HEK293 (cell line): ENCODE results near the gene FRRS1L.

Source experiments
- INSM2 ChIP-seq: fragments of 450-650 bp; formaldehyde crosslinking; IDR thresholded peaks from 2 replicates; pipeline ENCODE4 v1.5.1; 2016; ENCODE audit warnings: missing biosample characterization, missing genetic modification characterization
- KLF7 ChIP-seq: fragments of 450-650 bp; formaldehyde crosslinking; IDR thresholded peaks from 2 replicates; pipeline ENCODE4 v1.5.1; 2016; ENCODE audit warnings: missing biosample characterization, missing genetic modification characterization, borderline replicate concordance
- OSR2 ChIP-seq: fragments of 450-650 bp; formaldehyde crosslinking; IDR thresholded peaks from 2 replicates; pipeline ENCODE4 v1.5.1; 2016; ENCODE audit warnings: missing biosample characterization, missing genetic modification characterization
- PRDM4 ChIP-seq: fragments of 450-650 bp; formaldehyde crosslinking; IDR thresholded peaks from 2 replicates; pipeline ENCODE4 v1.5.1; 2017; ENCODE audit warnings: missing biosample characterization, missing genetic modification characterization
- SALL2 ChIP-seq: fragments of 450-650 bp; formaldehyde crosslinking; IDR thresholded peaks from 2 replicates; pipeline ENCODE4 v1.5.0; 2017; ENCODE audit warnings: missing biosample characterization, mild to moderate bottlenecking, missing genetic modification characterization, borderline replicate concordance
- SCRT2 ChIP-seq: fragments of 450-650 bp; formaldehyde crosslinking; IDR thresholded peaks from 2 replicates; pipeline ENCODE4 v1.5.1; 2016; ENCODE audit warnings: missing biosample characterization, missing genetic modification characterization
- YY2 ChIP-seq: fragments of 450-650 bp; formaldehyde crosslinking; IDR thresholded peaks from 2 replicates; pipeline ENCODE4 v1.5.1; 2016; ENCODE audit warnings: missing biosample characterization, missing genetic modification characterization
- ZBTB1 ChIP-seq: fragments of 450-650 bp; formaldehyde crosslinking; IDR thresholded peaks from 2 replicates; pipeline ENCODE4 v1.5.1; 2016; ENCODE audit warnings: missing biosample characterization, missing genetic modification characterization
- ZBTB17 ChIP-seq: fragments of 450-650 bp; formaldehyde crosslinking; IDR thresholded peaks from 2 replicates; pipeline ENCODE4 v1.5.1; 2016; ENCODE audit warnings: missing biosample characterization, missing genetic modification characterization
- ZBTB48 ChIP-seq: fragments of 450-650 bp; formaldehyde crosslinking; IDR thresholded peaks from 2 replicates; pipeline ENCODE4 v1.5.1; 2016; ENCODE audit warnings: missing biosample characterization, missing genetic modification characterization
- ZNF114 ChIP-seq: fragments of 450-650 bp; formaldehyde crosslinking; IDR thresholded peaks from 2 replicates; pipeline ENCODE4 v1.5.0; 2017; ENCODE audit warnings: missing biosample characterization, missing genetic modification characterization
- ZNF175 ChIP-seq: fragments of 450-650 bp; formaldehyde crosslinking; IDR thresholded peaks from 2 replicates; pipeline ENCODE4 v1.5.1; 2016; ENCODE audit warnings: missing biosample characterization, missing genetic modification characterization
- ZNF311 ChIP-seq: fragments of 450-650 bp; formaldehyde crosslinking; IDR thresholded peaks from 2 replicates; pipeline ENCODE4 v1.5.1; 2017; ENCODE audit warnings: missing biosample characterization, missing genetic modification characterization, borderline replicate concordance
- ZNF354C ChIP-seq: fragments of 450-650 bp; formaldehyde crosslinking; IDR thresholded peaks from 2 replicates; pipeline ENCODE4 v1.5.1; 2016; ENCODE audit warnings: missing biosample characterization, missing genetic modification characterization, low read depth, borderline replicate concordance
- ZNF391 ChIP-seq: fragments of 450-650 bp; formaldehyde crosslinking; IDR thresholded peaks from 2 replicates; pipeline ENCODE4 v1.5.1; 2016; ENCODE audit warnings: low read depth, missing biosample characterization, missing genetic modification characterization, borderline replicate concordance
- ZNF473 ChIP-seq: fragments of 450-650 bp; formaldehyde crosslinking; IDR thresholded peaks from 2 replicates; pipeline ENCODE4 v1.5.1; 2017; ENCODE audit warnings: missing biosample characterization, missing genetic modification characterization
- ZNF549 ChIP-seq: fragments of 450-650 bp; IDR thresholded peaks from 2 replicates; pipeline ENCODE4 v1.5.1; 2018; ENCODE audit warnings: missing biosample characterization, missing genetic modification characterization, mild to moderate bottlenecking, inconsistent platforms, moderate library complexity
- ZNF560 ChIP-seq: fragments of 450-650 bp; formaldehyde crosslinking; IDR thresholded peaks from 2 replicates; pipeline ENCODE4 v1.5.1; 2017; ENCODE audit warnings: missing biosample characterization, missing genetic modification characterization, borderline replicate concordance
- ZNF621 ChIP-seq: fragments of 450-650 bp; formaldehyde crosslinking; IDR thresholded peaks from 2 replicates; pipeline ENCODE4 v1.5.1; 2017; ENCODE audit warnings: missing biosample characterization, missing genetic modification characterization
- ZNF629 ChIP-seq: fragments of 450-650 bp; formaldehyde crosslinking; IDR thresholded peaks from 2 replicates; pipeline ENCODE4 v1.5.1; 2017; ENCODE audit warnings: missing biosample characterization, missing genetic modification characterization
- ZNF776 ChIP-seq: fragments of 450-650 bp; formaldehyde crosslinking; IDR thresholded peaks from 2 replicates; pipeline ENCODE4 v1.5.0; 2017; ENCODE audit warnings: missing biosample characterization, missing genetic modification characterization, borderline replicate concordance
- ZNF837 ChIP-seq: fragments of 450-650 bp; formaldehyde crosslinking; IDR thresholded peaks from 2 replicates; pipeline ENCODE4 v1.5.1; 2016; ENCODE audit warnings: missing biosample characterization, missing genetic modification characterization
- TF ChIP-seq, protein P1 (sequence below): fragments of 450-650 bp; formaldehyde crosslinking; IDR thresholded peaks from 2 replicates; pipeline ENCODE4 v1.5.1; 2016; ENCODE audit warnings: missing biosample characterization, missing genetic modification characterization
- TF ChIP-seq, protein P2 (sequence below): fragments of 450-650 bp; formaldehyde crosslinking; IDR thresholded peaks from 2 replicates; pipeline ENCODE4 v1.5.1; 2016; ENCODE audit warnings: missing biosample characterization, missing genetic modification characterization, borderline replicate concordance
- TF ChIP-seq, protein P3 (sequence below): fragments of 450-650 bp; IDR thresholded peaks from 2 replicates; pipeline ENCODE4 v1.5.1; 2018; ENCODE audit warnings: missing biosample characterization, missing genetic modification characterization

Gene FRRS1L

GRCh38 chr9:109117856-109118807 is 48.9 kb downstream of the FRRS1L start (continued):
- TF ChIP-seq ZNF549 (tag by site-specific recombination), result no peak
- no peak for TF ChIP-seq KLF7
- TF ChIP-seq ZBTB17, result peak; percentile 41; the same call in 1 of the 2 replicates
- no peak for TF ChIP-seq ZNF837 (tag by site-specific recombination)
- TF ChIP-seq OSR2 (tag by site-specific recombination), result no peak
- peak; percentile 82; the same call in 1 of the 2 replicates for TF ChIP-seq INSM2 (tag by site-specific recombination)
- TF ChIP-seq YY2, result no peak
- TF ChIP-seq, protein P1, sequence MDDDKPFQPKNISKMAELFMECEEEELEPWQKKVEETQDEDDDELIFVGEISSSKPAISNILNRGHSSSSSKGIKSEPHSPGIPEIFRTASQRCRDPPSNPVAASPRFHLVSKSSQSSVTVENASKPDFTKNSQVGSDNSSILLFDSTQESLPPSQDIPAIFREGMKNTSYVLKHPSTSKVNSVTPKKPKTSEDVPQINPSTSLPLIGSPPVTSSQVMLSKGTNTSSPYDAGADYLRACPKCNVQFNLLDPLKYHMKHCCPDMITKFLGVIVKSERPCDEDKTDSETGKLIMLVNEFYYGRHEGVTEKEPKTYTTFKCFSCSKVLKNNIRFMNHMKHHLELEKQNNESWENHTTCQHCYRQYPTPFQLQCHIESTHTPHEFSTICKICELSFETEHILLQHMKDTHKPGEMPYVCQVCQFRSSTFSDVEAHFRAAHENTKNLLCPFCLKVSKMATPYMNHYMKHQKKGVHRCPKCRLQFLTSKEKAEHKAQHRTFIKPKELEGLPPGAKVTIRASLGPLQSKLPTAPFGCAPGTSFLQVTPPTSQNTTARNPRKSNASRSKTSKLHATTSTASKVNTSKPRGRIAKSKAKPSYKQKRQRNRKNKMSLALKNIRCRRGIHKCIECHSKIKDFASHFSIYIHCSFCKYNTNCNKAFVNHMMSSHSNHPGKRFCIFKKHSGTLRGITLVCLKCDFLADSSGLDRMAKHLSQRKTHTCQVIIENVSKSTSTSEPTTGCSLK, result no peak
- TF ChIP-seq ZNF354C (tag by site-specific recombination), result no peak
- TF ChIP-seq ZNF560, result no peak
- TF ChIP-seq, protein P2, sequence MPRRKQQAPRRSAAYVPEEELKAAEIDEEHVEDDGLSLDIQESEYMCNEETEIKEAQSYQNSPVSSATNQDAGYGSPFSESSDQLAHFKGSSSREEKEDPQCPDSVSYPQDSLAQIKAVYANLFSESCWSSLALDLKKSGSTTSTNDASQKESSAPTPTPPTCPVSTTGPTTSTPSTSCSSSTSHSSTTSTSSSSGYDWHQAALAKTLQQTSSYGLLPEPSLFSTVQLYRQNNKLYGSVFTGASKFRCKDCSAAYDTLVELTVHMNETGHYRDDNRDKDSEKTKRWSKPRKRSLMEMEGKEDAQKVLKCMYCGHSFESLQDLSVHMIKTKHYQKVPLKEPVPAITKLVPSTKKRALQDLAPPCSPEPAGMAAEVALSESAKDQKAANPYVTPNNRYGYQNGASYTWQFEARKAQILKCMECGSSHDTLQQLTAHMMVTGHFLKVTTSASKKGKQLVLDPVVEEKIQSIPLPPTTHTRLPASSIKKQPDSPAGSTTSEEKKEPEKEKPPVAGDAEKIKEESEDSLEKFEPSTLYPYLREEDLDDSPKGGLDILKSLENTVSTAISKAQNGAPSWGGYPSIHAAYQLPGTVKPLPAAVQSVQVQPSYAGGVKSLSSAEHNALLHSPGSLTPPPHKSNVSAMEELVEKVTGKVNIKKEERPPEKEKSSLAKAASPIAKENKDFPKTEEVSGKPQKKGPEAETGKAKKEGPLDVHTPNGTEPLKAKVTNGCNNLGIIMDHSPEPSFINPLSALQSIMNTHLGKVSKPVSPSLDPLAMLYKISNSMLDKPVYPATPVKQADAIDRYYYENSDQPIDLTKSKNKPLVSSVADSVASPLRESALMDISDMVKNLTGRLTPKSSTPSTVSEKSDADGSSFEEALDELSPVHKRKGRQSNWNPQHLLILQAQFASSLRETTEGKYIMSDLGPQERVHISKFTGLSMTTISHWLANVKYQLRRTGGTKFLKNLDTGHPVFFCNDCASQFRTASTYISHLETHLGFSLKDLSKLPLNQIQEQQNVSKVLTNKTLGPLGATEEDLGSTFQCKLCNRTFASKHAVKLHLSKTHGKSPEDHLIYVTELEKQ (tag by site-specific recombination), result peak; percentile 50; the same call in 1 of the 2 replicates
- peak; percentile 33; the same call in 1 of the 2 replicates for TF ChIP-seq ZNF391
- TF ChIP-seq ZNF473 (tag by site-specific recombination), result no peak
- TF ChIP-seq ZNF114 (tag by site-specific recombination), result no peak
- peak; percentile 97 for TF ChIP-seq ZNF629
- TF ChIP-seq SCRT2 (tag by site-specific recombination), result peak; percentile 70
- no peak for TF ChIP-seq SALL2
- TF ChIP-seq ZBTB1, result peak; percentile 24; the same call in 1 of the 2 replicates
- TF ChIP-seq, protein P3, sequence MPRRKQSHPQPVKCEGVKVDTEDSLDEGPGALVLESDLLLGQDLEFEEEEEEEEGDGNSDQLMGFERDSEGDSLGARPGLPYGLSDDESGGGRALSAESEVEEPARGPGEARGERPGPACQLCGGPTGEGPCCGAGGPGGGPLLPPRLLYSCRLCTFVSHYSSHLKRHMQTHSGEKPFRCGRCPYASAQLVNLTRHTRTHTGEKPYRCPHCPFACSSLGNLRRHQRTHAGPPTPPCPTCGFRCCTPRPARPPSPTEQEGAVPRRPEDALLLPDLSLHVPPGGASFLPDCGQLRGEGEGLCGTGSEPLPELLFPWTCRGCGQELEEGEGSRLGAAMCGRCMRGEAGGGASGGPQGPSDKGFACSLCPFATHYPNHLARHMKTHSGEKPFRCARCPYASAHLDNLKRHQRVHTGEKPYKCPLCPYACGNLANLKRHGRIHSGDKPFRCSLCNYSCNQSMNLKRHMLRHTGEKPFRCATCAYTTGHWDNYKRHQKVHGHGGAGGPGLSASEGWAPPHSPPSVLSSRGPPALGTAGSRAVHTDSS (tag by site-specific recombination), result no peak
- no peak for TF ChIP-seq ZNF776 (tag by site-specific recombination)
- TF ChIP-seq ZBTB48, result no peak
- TF ChIP-seq ZNF621 (tag by site-specific recombination), result no peak
- TF ChIP-seq ZNF311 (tag by site-specific recombination), result no peak
- no peak for TF ChIP-seq ZNF175 (tag by site-specific recombination)
- peak; percentile 31; the same call in 1 of the 2 replicates for TF ChIP-seq PRDM4 (tag by site-specific recombination)
